ENCODE data around the gene TRAPPC2L. TPM values are rescaled to one million over a fixed set of nuclear protein-coding genes. Genes with fewer than 3 reads are reported as not detected.

TRAPPC2L gene
- total and polyA plus RNA-seq, 5 donors from 2014 or later, result 49.5 to 164 (median 126) TPM

DNA sequence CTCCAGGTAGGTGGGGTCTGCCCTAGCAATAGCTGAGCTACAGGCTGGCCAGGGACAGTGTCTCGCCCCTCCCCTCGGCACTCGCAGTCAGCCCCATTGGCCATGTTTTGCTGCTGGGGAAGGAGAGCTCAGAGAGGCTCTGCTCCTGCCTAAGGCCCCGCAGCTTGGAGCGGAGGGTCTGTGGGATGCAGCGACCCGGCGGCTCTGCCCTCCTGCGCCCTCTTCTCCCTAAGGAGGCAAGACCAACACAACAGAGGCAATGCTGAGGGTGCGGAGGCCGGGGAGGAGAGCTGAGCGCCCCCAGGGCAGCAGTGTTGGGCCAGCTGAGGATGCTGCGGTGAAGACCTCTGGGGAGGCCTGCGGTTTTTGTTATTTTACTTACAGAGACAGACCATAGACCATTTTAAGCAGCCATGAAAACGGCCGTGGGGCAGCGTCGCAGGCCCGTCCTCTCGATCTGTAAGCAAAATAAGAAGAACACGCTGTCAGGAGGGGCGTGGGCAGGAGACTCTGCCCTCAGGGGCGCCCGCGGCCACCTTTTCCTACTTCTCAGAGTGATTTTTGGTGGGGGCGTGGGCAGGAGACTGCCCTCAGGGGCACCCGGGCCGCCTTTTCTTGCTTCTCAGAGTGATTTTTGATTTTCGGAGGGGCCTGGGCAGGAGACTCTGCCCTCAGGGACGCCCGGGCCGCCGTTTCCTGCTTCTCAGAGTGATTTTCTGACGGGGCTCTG is 40.9 kb downstream of the TRAPPC2L start:
- H3K27me3 Mint-ChIP-seq, result no peaks in the 10 kb centered on the region
- H3K36me3 ChIP-seq (ENCODE audit: control insufficient read depth, insufficient read depth, low read length), result no peaks in the 10 kb centered on the region

DNA sequence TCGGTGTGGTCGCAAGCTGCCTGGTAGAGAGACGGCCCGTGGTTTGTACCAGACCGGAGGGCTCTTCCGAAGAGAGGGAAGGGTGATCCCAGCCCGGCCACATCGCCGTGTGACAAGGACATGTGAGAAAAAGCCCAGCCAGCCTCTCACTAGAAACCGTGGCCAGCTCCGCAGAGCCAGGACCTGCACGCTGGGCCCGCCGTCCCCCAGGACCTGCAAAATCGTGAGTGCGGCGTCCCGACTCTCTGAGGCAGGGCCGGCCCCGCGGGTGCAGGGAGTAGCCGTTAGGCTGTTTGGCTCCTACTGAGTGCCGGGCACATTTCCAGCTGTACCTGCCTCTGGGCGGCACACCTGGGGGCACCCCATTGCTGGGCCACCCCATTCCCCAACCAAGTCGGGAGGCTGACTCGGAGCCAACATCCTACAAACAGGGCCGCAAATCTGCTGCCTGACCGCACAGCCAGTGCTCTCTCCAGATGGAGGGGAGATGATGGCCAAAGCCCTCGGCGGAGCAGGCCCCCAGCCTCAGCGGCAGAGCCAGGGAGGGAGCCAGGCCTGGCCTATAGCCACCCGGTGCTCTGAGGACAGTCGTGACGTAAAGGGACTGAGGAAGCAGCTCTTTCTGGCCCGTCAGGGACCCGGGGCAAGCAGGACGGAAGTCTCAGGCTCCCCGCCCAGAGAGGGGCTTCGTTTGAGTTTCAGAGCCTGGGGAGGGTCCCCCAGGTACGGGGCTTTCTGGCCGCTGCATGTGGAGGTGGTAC is 43.2 kb downstream of the TRAPPC2L start:
- H3K27me3 Mint-ChIP-seq, result no peaks in the 10 kb centered on the region
- H3K4me3 ChIP-seq (ENCODE audit: low read depth, low read length), result no peak overlapping the region
- no peak overlapping the region for H3K27ac Mint-ChIP-seq
- H3K9me3 Mint-ChIP-seq, result no peaks in the 10 kb centered on the region
- no peaks in the 10 kb centered on the region for H3K36me3 Mint-ChIP-seq
- no peak overlapping the region for H3K4me3 Mint-ChIP-seq
- no peak for DNase-seq
- no peak overlapping the region for H3K27ac ChIP-seq (ENCODE audit: insufficient read depth, low read length, poor library complexity, severe bottlenecking)
- no peaks in the 10 kb centered on the region for H3K9me3 ChIP-seq (ENCODE audit: control insufficient read depth in 2 of 2, low read length in 2 of 2)
- no peaks in the 10 kb centered on the region for H3K36me3 ChIP-seq (ENCODE audit: control insufficient read depth, insufficient read depth, low read length)
- H3K27me3 ChIP-seq (ENCODE audit: control insufficient read depth, insufficient read depth, low read length), result no peaks in the 10 kb centered on the region
- no peak for ATAC-seq (ENCODE audit: low read depth in 2 of 2)
- H3K4me1 ChIP-seq (ENCODE audit: control insufficient read depth, insufficient read depth, low read length, poor library complexity, severe bottlenecking), result no peaks in the 10 kb centered on the region
- H3K4me1 Mint-ChIP-seq, result no peaks in the 10 kb centered on the region

More for the DNA sequence above, 40.9 kb downstream of the TRAPPC2L start:
- Mint-ChIP-seq H3K4me3 (no peak overlapping the region), H3K4me1 (no peaks in the 10 kb centered on the region), H3K9me3 (no peaks in the 10 kb centered on the region), H3K36me3 (no peaks in the 10 kb centered on the region), H3K27ac (peak overlapping the region in 1 of 3 donors; percentile 43)
- no peaks in the 10 kb centered on the region for H3K9me3 ChIP-seq (ENCODE audit: control insufficient read depth in 2 of 2, low read length in 2 of 2)
- H3K27ac ChIP-seq (ENCODE audit: insufficient read depth, low read length, poor library complexity, severe bottlenecking), result no peak overlapping the region
- H3K27me3 ChIP-seq (ENCODE audit: control insufficient read depth, insufficient read depth, low read length), result no peaks in the 10 kb centered on the region
- H3K4me1 ChIP-seq (ENCODE audit: control insufficient read depth, insufficient read depth, low read length, poor library complexity, severe bottlenecking), result no peaks in the 10 kb centered on the region
- no peak overlapping the region for H3K4me3 ChIP-seq (ENCODE audit: low read depth, low read length)
- ATAC-seq (ENCODE audit: low read depth in 2 of 2) (no peak), DNase-seq (no peak)

DNA sequence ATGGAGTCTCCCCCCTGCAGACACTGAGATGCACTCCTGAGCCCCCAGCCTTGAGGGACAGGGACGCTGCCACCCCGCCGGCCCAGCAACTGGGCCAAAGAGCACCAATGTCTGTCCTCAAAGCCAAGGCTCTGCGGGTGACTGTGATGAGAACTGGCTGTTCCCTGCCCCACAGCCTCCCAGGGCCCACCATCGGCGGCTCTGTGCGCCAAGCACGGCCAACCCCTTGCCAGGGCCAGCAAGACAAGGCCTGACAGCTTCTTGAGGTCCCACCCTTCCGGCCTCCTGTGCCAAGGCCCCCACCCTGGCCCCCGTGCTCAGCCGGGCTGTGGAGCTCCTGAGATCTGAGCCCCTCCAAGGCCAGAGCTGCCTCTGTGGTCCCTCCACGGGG is 43.7 kb downstream of the TRAPPC2L start:
- no peaks in the 10 kb centered on the region for H3K4me1 Mint-ChIP-seq
- Histone ChIP-seq H3K27me3 (ENCODE audit: control insufficient read depth, insufficient read depth, low read length) (no peaks in the 10 kb centered on the region), H3K36me3 (ENCODE audit: control insufficient read depth, insufficient read depth, low read length) (no peaks in the 10 kb centered on the region), H3K4me1 (ENCODE audit: control insufficient read depth, insufficient read depth, low read length, poor library complexity, severe bottlenecking) (no peaks in the 10 kb centered on the region), H3K9me3 (ENCODE audit: control insufficient read depth in 2 of 2, low read length in 2 of 2) (no peaks in the 10 kb centered on the region), H3K27ac (ENCODE audit: insufficient read depth, low read length, poor library complexity, severe bottlenecking) (no peak overlapping the region), H3K4me3 (ENCODE audit: low read depth, low read length) (no peak overlapping the region)
- H3K4me3 Mint-ChIP-seq, result no peak overlapping the region
- no peak overlapping the region for H3K27ac Mint-ChIP-seq
- H3K9me3 Mint-ChIP-seq, result no peaks in the 10 kb centered on the region
- H3K27me3 Mint-ChIP-seq, result no peaks in the 10 kb centered on the region
- ATAC-seq (ENCODE audit: low read depth in 2 of 2) (no peak), DNase-seq (no peak)
- H3K36me3 Mint-ChIP-seq, result no peaks in the 10 kb centered on the region

DNA sequence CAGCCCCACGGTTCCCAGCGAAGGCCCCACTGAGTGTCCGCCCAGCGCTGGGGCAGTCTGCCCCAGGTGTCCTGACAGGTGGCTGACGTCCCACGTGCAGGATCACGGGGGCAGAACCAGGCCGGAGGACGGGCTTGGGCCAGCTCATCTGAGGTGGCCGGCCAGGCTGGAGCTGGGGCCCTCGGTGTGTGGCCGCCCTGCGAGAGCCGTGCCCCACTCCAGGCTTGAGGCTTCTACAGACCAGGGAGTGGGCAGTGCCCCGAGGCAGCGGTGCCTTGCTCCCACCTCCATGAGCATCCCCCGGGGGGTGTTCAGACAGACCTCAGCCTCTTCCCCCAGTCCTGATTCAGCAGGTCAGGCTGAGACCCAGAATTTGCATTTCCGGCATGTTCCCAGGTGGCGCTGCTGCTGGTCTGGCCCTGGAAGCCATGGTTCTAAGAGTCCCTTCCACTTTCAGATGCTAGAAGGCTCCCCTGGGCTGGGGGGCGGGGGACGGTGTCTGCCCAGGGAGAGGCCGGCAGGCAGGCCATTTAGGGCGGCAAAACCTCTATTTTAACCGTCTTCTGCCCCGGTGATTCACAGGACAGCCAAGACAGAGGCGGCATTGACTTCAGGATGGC is 44.9 kb downstream of the TRAPPC2L start:
- Histone ChIP-seq H3K4me3 (ENCODE audit: low read depth, low read length) (no peak overlapping the region), H3K4me1 (ENCODE audit: control insufficient read depth, insufficient read depth, low read length, poor library complexity, severe bottlenecking) (no peaks in the 10 kb centered on the region), H3K36me3 (ENCODE audit: control insufficient read depth, insufficient read depth, low read length) (no peaks in the 10 kb centered on the region), H3K9me3 (ENCODE audit: control insufficient read depth in 2 of 2, low read length in 2 of 2) (no peaks in the 10 kb centered on the region), H3K27me3 (ENCODE audit: control insufficient read depth, insufficient read depth, low read length) (no peaks in the 10 kb centered on the region), H3K27ac (ENCODE audit: insufficient read depth, low read length, poor library complexity, severe bottlenecking) (no peak overlapping the region)
- DNase-seq (no peak), ATAC-seq (ENCODE audit: low read depth in 2 of 2) (no peak)
- Mint-ChIP-seq H3K4me3 (no peak overlapping the region), H3K27me3 (no peaks in the 10 kb centered on the region), H3K4me1 (no peaks in the 10 kb centered on the region), H3K27ac (no peak overlapping the region), H3K9me3 (no peaks in the 10 kb centered on the region), H3K36me3 (no peaks in the 10 kb centered on the region)

GRCh38 chr16:88902744-88903143 is 45.8 kb downstream of the TRAPPC2L start:
- no peaks in the 10 kb centered on the region for H3K27me3 ChIP-seq (ENCODE audit: control insufficient read depth, insufficient read depth, low read length)
- H3K36me3 Mint-ChIP-seq, result no peaks in the 10 kb centered on the region
- no peaks in the 10 kb centered on the region for H3K27me3 Mint-ChIP-seq
- H3K4me3 Mint-ChIP-seq, result no peak overlapping the region
- ATAC-seq (ENCODE audit: low read depth in 2 of 2) (no peak), DNase-seq (no peak)
- H3K4me3 ChIP-seq (ENCODE audit: low read depth, low read length), result no peak overlapping the region
- H3K4me1 Mint-ChIP-seq, result no peaks in the 10 kb centered on the region
- H3K9me3 ChIP-seq (ENCODE audit: control insufficient read depth in 2 of 2, low read length in 2 of 2), result no peaks in the 10 kb centered on the region
- no peaks in the 10 kb centered on the region for H3K9me3 Mint-ChIP-seq
- no peaks in the 10 kb centered on the region for H3K36me3 ChIP-seq (ENCODE audit: control insufficient read depth, insufficient read depth, low read length)
- no peaks in the 10 kb centered on the region for H3K4me1 ChIP-seq (ENCODE audit: control insufficient read depth, insufficient read depth, low read length, poor library complexity, severe bottlenecking)
- no peak overlapping the region for H3K27ac ChIP-seq (ENCODE audit: insufficient read depth, low read length, poor library complexity, severe bottlenecking)
- no peak overlapping the region for H3K27ac Mint-ChIP-seq

- H3K36me3 Mint-ChIP-seq, result no peaks in the 10 kb centered on the region
Observed at GRCh38 chr16:88903267-88903666, 46.3 kb downstream of the TRAPPC2L start.

DNA sequence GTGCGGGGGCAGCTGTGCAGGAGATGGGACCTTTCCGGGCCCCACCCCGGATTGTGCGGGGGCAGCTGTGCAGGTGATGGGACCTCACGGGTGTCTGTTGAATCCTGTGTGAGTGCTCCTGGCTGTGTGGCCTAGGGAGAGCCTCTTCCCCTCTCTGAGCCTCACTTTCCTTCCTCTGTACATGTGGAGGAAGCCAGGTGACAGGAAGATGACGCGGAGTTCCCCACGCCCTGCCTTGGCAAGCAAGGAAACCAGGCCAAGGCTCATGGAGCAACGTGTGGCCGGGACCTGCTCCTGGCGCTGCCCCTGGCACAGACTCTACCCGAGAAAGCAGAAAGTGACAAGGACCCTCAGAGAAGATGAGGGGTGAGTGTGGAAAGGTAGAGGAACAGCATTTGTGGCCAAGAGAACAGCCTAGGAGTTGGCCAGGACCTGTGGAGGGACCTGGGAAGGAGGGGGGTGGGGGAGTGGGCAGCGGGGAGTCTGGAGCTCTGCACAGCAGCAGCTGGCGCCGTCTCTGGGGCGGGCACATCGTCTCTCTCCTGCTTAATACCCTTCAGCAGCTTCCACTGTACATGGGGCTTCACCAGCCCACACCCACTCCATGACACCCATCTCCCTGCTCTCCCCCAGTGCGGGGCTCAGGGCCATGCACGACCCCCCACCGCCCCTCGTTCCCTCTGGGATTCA is 47.9 kb downstream of the TRAPPC2L start:
- no peaks in the 10 kb centered on the region for H3K4me1 Mint-ChIP-seq
- ATAC-seq (ENCODE audit: low read depth in 2 of 2) (no peak), DNase-seq (no peak)
- H3K9me3 Mint-ChIP-seq, result no peaks in the 10 kb centered on the region
- H3K27ac Mint-ChIP-seq, result no peak overlapping the region
- H3K9me3 ChIP-seq (ENCODE audit: control insufficient read depth in 2 of 2, low read length in 2 of 2), result no peaks in the 10 kb centered on the region
- H3K27ac ChIP-seq (ENCODE audit: insufficient read depth, low read length, poor library complexity, severe bottlenecking), result no peak overlapping the region
- H3K36me3 ChIP-seq (ENCODE audit: control insufficient read depth, insufficient read depth, low read length), result no peaks in the 10 kb centered on the region
- H3K36me3 Mint-ChIP-seq, result no peaks in the 10 kb centered on the region
- H3K27me3 Mint-ChIP-seq, result no peaks in the 10 kb centered on the region
- H3K27me3 ChIP-seq (ENCODE audit: control insufficient read depth, insufficient read depth, low read length), result no peaks in the 10 kb centered on the region
- H3K4me3 Mint-ChIP-seq, result no peak overlapping the region
- H3K4me1 ChIP-seq (ENCODE audit: control insufficient read depth, insufficient read depth, low read length, poor library complexity, severe bottlenecking), result no peaks in the 10 kb centered on the region
- H3K4me3 ChIP-seq (ENCODE audit: low read depth, low read length), result no peak overlapping the region

More at GRCh38 chr16:88903267-88903666, 46.3 kb downstream of the TRAPPC2L start:
- Histone ChIP-seq H3K36me3 (ENCODE audit: control insufficient read depth, insufficient read depth, low read length) (no peaks in the 10 kb centered on the region), H3K4me1 (ENCODE audit: control insufficient read depth, insufficient read depth, low read length, poor library complexity, severe bottlenecking) (no peaks in the 10 kb centered on the region), H3K27ac (ENCODE audit: insufficient read depth, low read length, poor library complexity, severe bottlenecking) (no peak overlapping the region), H3K4me3 (ENCODE audit: low read depth, low read length) (no peak overlapping the region), H3K9me3 (ENCODE audit: control insufficient read depth in 2 of 2, low read length in 2 of 2) (no peaks in the 10 kb centered on the region), H3K27me3 (ENCODE audit: control insufficient read depth, insufficient read depth, low read length) (no peaks in the 10 kb centered on the region)
- H3K4me1 Mint-ChIP-seq, result no peaks in the 10 kb centered on the region
- no peak for DNase-seq
- no peaks in the 10 kb centered on the region for H3K27me3 Mint-ChIP-seq
- H3K27ac Mint-ChIP-seq, result no peak overlapping the region
- no peak for ATAC-seq (ENCODE audit: low read depth in 2 of 2)
- H3K9me3 Mint-ChIP-seq, result no peaks in the 10 kb centered on the region
- H3K4me3 Mint-ChIP-seq, result no peak overlapping the region

All from CD4-positive, CD25-positive, alpha-beta regulatory T cell (primary cell).